ENCODE results near the gene LARP4B. TPM values are rescaled to one million over a fixed set of nuclear protein-coding genes. Genes with fewer than 3 reads are reported as not detected.
A peak's percentile ranks its signal among the peaks of the same experiment; 100 is the strongest.

Gene LARP4B
- total and polyA plus RNA-seq, 2 of the 13 experiments (the other 11 are each of a cell fraction or from before 2014, with no cell fraction given) = 19.5 to 30.2 TPM

- TF ChIP-seq ARID5B (CRISPR knock-in tag; IDR thresholded peaks at IDR 0.05) (no peak), HNF4G (IDR thresholded peaks at IDR 0.05; ENCODE audit: borderline replicate concordance, low read depth, low read length) (no peak), HNF4G (CRISPR knock-in tag; IDR thresholded peaks at IDR 0.05; ENCODE audit: borderline replicate concordance, low read depth) (no peak), ZNF33B (CRISPR knock-in tag; IDR thresholded peaks at IDR 0.05) (no peak), ZNF569 (CRISPR knock-in tag; IDR thresholded peaks at IDR 0.05; ENCODE audit: borderline replicate concordance) (no peak), REXO4 (CRISPR knock-in tag; IDR thresholded peaks at IDR 0.05; ENCODE audit: borderline replicate concordance) (no peak), ZNF749 (CRISPR knock-in tag; IDR thresholded peaks at IDR 0.05; ENCODE audit: borderline replicate concordance) (no peak), ZNF326 (CRISPR knock-in tag; IDR thresholded peaks at IDR 0.05; ENCODE audit: borderline replicate concordance) (no peak), ZNF33A (CRISPR knock-in tag; IDR thresholded peaks at IDR 0.05; ENCODE audit: borderline replicate concordance) (no peak), RAD21 (CRISPR knock-in tag; IDR thresholded peaks at IDR 0.05) (peak; percentile 78), SIN3A (IDR thresholded peaks at IDR 0.05; ENCODE audit: borderline replicate concordance, low read depth, low read length) (no peak), SRSF4 (IDR thresholded peaks at IDR 0.05; ENCODE audit: low read depth, low read length, poor library complexity, severe bottlenecking) (no peak), ZNF782 (CRISPR knock-in tag; IDR thresholded peaks at IDR 0.05; ENCODE audit: borderline replicate concordance) (no peak), RARG (CRISPR knock-in tag; IDR thresholded peaks at IDR 0.05; ENCODE audit: low read depth) (no peak), ZFP1 (CRISPR knock-in tag; IDR thresholded peaks at IDR 0.05) (peak; percentile 71; the same call in 1 of the 2 replicates), KMT2A (CRISPR knock-in tag; IDR thresholded peaks at IDR 0.05) (no peak), ADNP (CRISPR knock-in tag; IDR thresholded peaks at IDR 0.05) (no peak), XRCC5 (optimal IDR thresholded peaks at IDR 0.05; ENCODE audit: low read length) (no peak)
- TF ChIP-seq, protein P1, sequence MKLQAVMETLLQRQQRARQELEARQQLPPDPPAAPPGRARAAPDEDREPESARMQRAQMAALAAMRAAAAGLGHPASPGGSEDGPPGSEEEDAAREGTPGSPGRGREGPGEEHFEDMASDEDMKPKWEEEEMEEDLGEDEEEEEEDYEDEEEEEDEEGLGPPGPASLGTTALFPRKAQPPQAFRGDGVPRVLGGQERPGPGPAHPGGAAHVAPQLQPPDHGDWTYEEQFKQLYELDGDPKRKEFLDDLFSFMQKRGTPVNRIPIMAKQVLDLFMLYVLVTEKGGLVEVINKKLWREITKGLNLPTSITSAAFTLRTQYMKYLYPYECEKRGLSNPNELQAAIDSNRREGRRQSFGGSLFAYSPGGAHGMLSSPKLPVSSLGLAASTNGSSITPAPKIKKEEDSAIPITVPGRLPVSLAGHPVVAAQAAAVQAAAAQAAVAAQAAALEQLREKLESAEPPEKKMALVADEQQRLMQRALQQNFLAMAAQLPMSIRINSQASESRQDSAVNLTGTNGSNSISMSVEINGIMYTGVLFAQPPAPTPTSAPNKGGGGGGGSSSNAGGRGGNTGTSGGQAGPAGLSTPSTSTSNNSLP (IDR thresholded peaks at IDR 0.05; ENCODE audit: low read depth, low read length) = no peak
- TF ChIP-seq, protein P2, sequence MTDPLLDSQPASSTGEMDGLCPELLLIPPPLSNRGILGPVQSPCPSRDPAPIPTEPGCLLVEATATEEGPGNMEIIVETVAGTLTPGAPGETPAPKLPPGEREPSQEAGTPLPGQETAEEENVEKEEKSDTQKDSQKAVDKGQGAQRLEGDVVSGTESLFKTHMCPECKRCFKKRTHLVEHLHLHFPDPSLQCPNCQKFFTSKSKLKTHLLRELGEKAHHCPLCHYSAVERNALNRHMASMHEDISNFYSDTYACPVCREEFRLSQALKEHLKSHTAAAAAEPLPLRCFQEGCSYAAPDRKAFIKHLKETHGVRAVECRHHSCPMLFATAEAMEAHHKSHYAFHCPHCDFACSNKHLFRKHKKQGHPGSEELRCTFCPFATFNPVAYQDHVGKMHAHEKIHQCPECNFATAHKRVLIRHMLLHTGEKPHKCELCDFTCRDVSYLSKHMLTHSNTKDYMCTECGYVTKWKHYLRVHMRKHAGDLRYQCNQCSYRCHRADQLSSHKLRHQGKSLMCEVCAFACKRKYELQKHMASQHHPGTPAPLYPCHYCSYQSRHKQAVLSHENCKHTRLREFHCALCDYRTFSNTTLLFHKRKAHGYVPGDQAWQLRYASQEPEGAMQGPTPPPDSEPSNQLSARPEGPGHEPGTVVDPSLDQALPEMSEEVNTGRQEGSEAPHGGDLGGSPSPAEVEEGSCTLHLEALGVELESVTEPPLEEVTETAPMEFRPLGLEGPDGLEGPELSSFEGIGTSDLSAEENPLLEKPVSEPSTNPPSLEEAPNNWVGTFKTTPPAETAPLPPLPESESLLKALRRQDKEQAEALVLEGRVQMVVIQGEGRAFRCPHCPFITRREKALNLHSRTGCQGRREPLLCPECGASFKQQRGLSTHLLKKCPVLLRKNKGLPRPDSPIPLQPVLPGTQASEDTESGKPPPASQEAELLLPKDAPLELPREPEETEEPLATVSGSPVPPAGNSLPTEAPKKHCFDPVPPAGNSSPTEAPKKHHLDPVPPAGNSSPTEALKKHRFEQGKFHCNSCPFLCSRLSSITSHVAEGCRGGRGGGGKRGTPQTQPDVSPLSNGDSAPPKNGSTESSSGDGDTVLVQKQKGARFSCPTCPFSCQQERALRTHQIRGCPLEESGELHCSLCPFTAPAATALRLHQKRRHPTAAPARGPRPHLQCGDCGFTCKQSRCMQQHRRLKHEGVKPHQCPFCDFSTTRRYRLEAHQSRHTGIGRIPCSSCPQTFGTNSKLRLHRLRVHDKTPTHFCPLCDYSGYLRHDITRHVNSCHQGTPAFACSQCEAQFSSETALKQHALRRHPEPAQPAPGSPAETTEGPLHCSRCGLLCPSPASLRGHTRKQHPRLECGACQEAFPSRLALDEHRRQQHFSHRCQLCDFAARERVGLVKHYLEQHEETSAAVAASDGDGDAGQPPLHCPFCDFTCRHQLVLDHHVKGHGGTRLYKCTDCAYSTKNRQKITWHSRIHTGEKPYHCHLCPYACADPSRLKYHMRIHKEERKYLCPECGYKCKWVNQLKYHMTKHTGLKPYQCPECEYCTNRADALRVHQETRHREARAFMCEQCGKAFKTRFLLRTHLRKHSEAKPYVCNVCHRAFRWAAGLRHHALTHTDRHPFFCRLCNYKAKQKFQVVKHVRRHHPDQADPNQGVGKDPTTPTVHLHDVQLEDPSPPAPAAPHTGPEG (CRISPR knock-in tag; IDR thresholded peaks at IDR 0.05) = no peak
Observed at GRCh38 chr10:794382-794956, 137.0 kb downstream of the LARP4B start (continued).
